Measurements from ENCODE around the gene PARD6B.

DNA sequence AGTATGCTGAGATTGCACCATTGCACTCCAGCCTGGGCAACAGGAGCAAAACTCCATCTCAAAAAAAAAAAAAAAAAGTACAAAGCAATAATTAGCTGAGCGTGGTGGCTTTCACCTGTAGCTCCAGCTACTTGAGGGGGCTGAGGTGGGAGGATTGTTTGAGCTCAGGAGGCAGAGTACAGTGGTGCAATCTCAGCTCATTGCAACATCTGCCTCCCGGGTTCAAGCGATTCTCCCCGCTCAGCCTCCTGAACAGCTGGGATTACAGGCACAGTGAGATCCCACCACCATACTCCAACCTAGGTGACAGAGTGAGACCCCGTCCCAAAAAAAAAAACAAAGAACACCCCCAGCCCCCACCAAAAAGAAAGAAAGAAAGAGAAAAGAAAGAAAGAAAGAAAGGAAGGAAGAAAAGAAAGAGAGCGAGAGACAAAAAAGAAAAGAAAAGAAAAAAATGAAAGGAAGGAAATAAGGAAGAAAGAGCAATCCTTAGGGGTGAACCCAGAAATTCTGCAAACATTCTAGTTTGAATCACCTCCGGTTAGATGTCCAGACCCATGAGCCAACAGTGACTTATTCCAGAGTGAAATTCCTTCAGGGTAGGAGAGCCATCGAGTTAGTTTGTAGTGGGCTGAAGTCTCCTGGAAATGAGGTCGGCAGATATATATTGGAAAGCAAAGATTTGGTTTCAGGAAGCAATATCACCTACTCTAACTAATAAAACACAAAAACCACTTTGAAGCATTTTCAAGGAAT, 36.8 kb upstream of the PARD6B start:
- no peak for TF ChIP-seq POLR2AphosphoS5 (IDR thresholded peaks at IDR 0.05)
- TF ChIP-seq, protein P1, sequence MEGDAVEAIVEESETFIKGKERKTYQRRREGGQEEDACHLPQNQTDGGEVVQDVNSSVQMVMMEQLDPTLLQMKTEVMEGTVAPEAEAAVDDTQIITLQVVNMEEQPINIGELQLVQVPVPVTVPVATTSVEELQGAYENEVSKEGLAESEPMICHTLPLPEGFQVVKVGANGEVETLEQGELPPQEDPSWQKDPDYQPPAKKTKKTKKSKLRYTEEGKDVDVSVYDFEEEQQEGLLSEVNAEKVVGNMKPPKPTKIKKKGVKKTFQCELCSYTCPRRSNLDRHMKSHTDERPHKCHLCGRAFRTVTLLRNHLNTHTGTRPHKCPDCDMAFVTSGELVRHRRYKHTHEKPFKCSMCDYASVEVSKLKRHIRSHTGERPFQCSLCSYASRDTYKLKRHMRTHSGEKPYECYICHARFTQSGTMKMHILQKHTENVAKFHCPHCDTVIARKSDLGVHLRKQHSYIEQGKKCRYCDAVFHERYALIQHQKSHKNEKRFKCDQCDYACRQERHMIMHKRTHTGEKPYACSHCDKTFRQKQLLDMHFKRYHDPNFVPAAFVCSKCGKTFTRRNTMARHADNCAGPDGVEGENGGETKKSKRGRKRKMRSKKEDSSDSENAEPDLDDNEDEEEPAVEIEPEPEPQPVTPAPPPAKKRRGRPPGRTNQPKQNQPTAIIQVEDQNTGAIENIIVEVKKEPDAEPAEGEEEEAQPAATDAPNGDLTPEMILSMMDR (IDR thresholded peaks at IDR 0.05 in 8 of 11, conservative IDR thresholded peaks at IDR 0.05 in 3 of 11) = no peak

All from spleen (tissue), 7 donors.